Esophagus muscularis mucosa (tissue), 4 donors: ENCODE results near the gene OIP5.

Source experiments
- CTCF ChIP-seq, 3 experiments: fragments of 200-600 bp in 2 of 3; fragments of 450-650 bp in 1 of 3; sonication (generic) in 2 of 3; IDR thresholded peaks; one replicate each; pipeline ENCODE4 v1.5.1; 2017 to 2019; ENCODE audit warnings: antibody characterized with exemption in 3 of 3, mild to moderate bottlenecking in 2 of 3, moderate library complexity in 1 of 3
- EP300 ChIP-seq: sonication (generic); formaldehyde crosslinking; IDR thresholded peaks from one replicate; pipeline ENCODE4 v1.6.1; 2017; ENCODE audit warnings: antibody characterized with exemption
- POLR2A ChIP-seq: fragments of 450-650 bp; IDR thresholded peaks from one replicate; pipeline ENCODE4 v1.6.1; 2017; ENCODE audit warnings: antibody characterized with exemption, moderate library complexity, mild to moderate bottlenecking, low read depth
- POLR2AphosphoS5 ChIP-seq, 2 donors: sonication (generic); formaldehyde crosslinking; IDR thresholded peaks; one replicate each; pipeline ENCODE4 v1.6.1; 2017; ENCODE audit warnings: antibody characterized with exemption in 2 of 2

GRCh38 chr15:41331833-41332193 lies 578 bp downstream of the OIP5 start:
- no peak for TF ChIP-seq EP300
- TF ChIP-seq POLR2AphosphoS5 (IDR thresholded peaks at IDR 0.05): no peak
- TF ChIP-seq POLR2A: no peak
- no peak for TF ChIP-seq CTCF (IDR thresholded peaks at IDR 0.05)
